Renal cortical epithelial cell (primary cell): ENCODE measurements around the gene OTOG. TPM values are rescaled to one million over a fixed set of nuclear protein-coding genes. Genes with fewer than 3 reads are reported as not detected.
A peak's percentile ranks its signal among the peaks of the same experiment; 100 is the strongest.

Experiments
- DNase-seq: peaks from one replicate; pipeline ENCODE4 v3.0.0-alpha.2; 2011; ENCODE audit warnings: low read depth
- total RNA-seq: library from RNA; depleted of rRNA; stranded (reverse); fragments of >200 nt; gene quantifications from 2 replicates; pipeline ENCODE4 v1.2.3, GENCODE V29; 2014

OTOG gene
- total RNA-seq, 1 donor from 2014 or later: not detected

- DNase-seq: no peak
Observed at GRCh38 chr11:17649696-17650095, 102.6 kb downstream of the OTOG start.

GRCh38 chr11:17650127-17650911, 103.3 kb downstream of the OTOG start:
- no peak for DNase-seq

- DNase-seq: no peak
Observed at GRCh38 chr11:17651061-17651460, 104.0 kb downstream of the OTOG start.

- DNase-seq: no peak
Observed at GRCh38 chr11:17651681-17652080, 104.6 kb downstream of the OTOG start.

GRCh38 chr11:17652556-17652955, 105.5 kb downstream of the OTOG start:
- DNase-seq: no peak

GRCh38 chr11:17653611-17654010, 106.6 kb downstream of the OTOG start:
- no peak for DNase-seq

- no peak for DNase-seq
Observed at GRCh38 chr11:17655682-17656081, 108.6 kb downstream of the OTOG start.

- DNase-seq: no peak
Observed at GRCh38 chr11:17658211-17658610, 111.2 kb downstream of the OTOG start.

GRCh38 chr11:17668166-17668565, 121.1 kb downstream of the OTOG start:
- no peak for DNase-seq

GRCh38 chr11:17672469-17672868, 125.4 kb downstream of the OTOG start:
- DNase-seq: no peak

- peak; percentile 25 for DNase-seq
Observed at GRCh38 chr11:17673951-17674350, 126.9 kb downstream of the OTOG start.

- no peak for DNase-seq
Observed at GRCh38 chr11:17682848-17683247, 135.8 kb downstream of the OTOG start.

- peak; percentile 62 for DNase-seq
Observed at GRCh38 chr11:17683377-17684161, 136.5 kb downstream of the OTOG start.

GRCh38 chr11:17684550-17684949, 137.5 kb downstream of the OTOG start:
- DNase-seq: no peak

- DNase-seq: no peak
Observed at GRCh38 chr11:17686231-17686980, 139.3 kb downstream of the OTOG start.

GRCh38 chr11:17687946-17688670, 141.0 kb downstream of the OTOG start:
- no peak for DNase-seq

GRCh38 chr11:17691550-17691949, 144.5 kb downstream of the OTOG start:
- no peak for DNase-seq

- DNase-seq: no peak
Observed at GRCh38 chr11:17691976-17692375, 144.9 kb downstream of the OTOG start.

- no peak for DNase-seq
Observed at GRCh38 chr11:17692931-17693330, 145.9 kb downstream of the OTOG start.

GRCh38 chr11:17693531-17693930, 146.5 kb downstream of the OTOG start:
- no peak for DNase-seq

- no peak for DNase-seq
Observed at GRCh38 chr11:17694494-17695110, 147.5 kb downstream of the OTOG start.
